Duodenal mucosa (tissue), 2 donors: ENCODE measurements around the gene TARS2.

ENCODE experiments used
- H3K27ac ChIP-seq: one replicate; pipeline ENCODE4 v1.7.0; 2013; ENCODE audit warnings: low read depth, low read length
- H3K27me3 ChIP-seq, 2 donors: one replicate each; pipeline ENCODE4 v1.7.0; 2013; ENCODE audit warnings: low read length in 2 of 2, control low read depth in 1 of 2; ENCODE audit not compliant: insufficient read depth in 2 of 2, control insufficient read depth in 1 of 2
- H3K36me3 ChIP-seq, 2 donors: one replicate each; pipeline ENCODE4 v1.7.0; 2013; ENCODE audit warnings: low read length in 2 of 2, control low read depth in 1 of 2; ENCODE audit not compliant: insufficient read depth in 2 of 2, control insufficient read depth in 1 of 2
- H3K4me1 ChIP-seq, 2 donors: one replicate each; pipeline ENCODE4 v1.7.0; 2013; ENCODE audit warnings: low read length in 2 of 2, control low read depth in 1 of 2; ENCODE audit not compliant: insufficient read depth in 2 of 2, control insufficient read depth in 1 of 2
- H3K4me3 ChIP-seq, 2 donors: one replicate each; pipeline ENCODE4 v1.7.0; 2013; ENCODE audit warnings: low read length in 2 of 2, low read depth in 1 of 2
- H3K9ac ChIP-seq, 2 donors: one replicate each; pipeline ENCODE4 v1.7.0; 2013; ENCODE audit warnings: low read length in 2 of 2, low read depth in 1 of 2
- H3K9me3 ChIP-seq, 2 donors: one replicate each; pipeline ENCODE4 v1.7.0; 2013; ENCODE audit warnings: low read length in 2 of 2, control low read depth in 1 of 2; ENCODE audit not compliant: control insufficient read depth in 1 of 2

TARS2 gene

GRCh38 chr1:150554086-150554452, 66.8 kb downstream of the TARS2 start:
- peaks cover 3 to 6% of the 10 kb centered on the region in 2 donors for H3K27me3 ChIP-seq
- H3K9me3 ChIP-seq = no peaks in the 10 kb centered on the region
- H3K4me1 ChIP-seq = peaks cover 13 to 20% of the 10 kb centered on the region in 2 donors
- H3K36me3 ChIP-seq = peaks cover 0 to 6% of the 10 kb centered on the region in 2 donors
- H3K9ac ChIP-seq = no peak overlapping the region
- H3K27ac ChIP-seq = no peak overlapping the region
- no peak overlapping the region for H3K4me3 ChIP-seq

- peaks cover 21 to 24% of the 10 kb centered on the region in 2 donors for H3K4me1 ChIP-seq
- H3K36me3 ChIP-seq = peaks cover 0 to 6% of the 10 kb centered on the region in 2 donors
- no peak overlapping the region for H3K27ac ChIP-seq
Measured at GRCh38 chr1:150555198-150555970, 68.2 kb downstream of the TARS2 start.

GRCh38 chr1:150555971-150556865, 69.0 kb downstream of the TARS2 start:
- Histone ChIP-seq H3K4me1 (peaks cover 26 to 30% of the 10 kb centered on the region in 2 donors), H3K4me3 (no peak overlapping the region), H3K36me3 (peaks cover 0 to 6% of the 10 kb centered on the region in 2 donors), H3K27me3 (no peaks in the 10 kb centered on the region), H3K9me3 (no peaks in the 10 kb centered on the region), H3K27ac (no peak overlapping the region), H3K9ac (no peak overlapping the region)

More at GRCh38 chr1:150555198-150555970, 68.2 kb downstream of the TARS2 start:
- Histone ChIP-seq H3K9me3 (no peaks in the 10 kb centered on the region), H3K27me3 (no peaks in the 10 kb centered on the region), H3K4me3 (no peak overlapping the region), H3K9ac (no peak overlapping the region)

GRCh38 chr1:150557065-150557600, 69.9 kb downstream of the TARS2 start:
- Histone ChIP-seq H3K9ac (no peak overlapping the region), H3K4me3 (no peak overlapping the region), H3K4me1 (peaks cover 23 to 36% of the 10 kb centered on the region in 2 donors), H3K27ac (no peak overlapping the region), H3K36me3 (peaks cover 0 to 6% of the 10 kb centered on the region in 2 donors), H3K27me3 (no peaks in the 10 kb centered on the region), H3K9me3 (no peaks in the 10 kb centered on the region)
